ENCODE measurements around the gene LRPAP1.

DNA sequence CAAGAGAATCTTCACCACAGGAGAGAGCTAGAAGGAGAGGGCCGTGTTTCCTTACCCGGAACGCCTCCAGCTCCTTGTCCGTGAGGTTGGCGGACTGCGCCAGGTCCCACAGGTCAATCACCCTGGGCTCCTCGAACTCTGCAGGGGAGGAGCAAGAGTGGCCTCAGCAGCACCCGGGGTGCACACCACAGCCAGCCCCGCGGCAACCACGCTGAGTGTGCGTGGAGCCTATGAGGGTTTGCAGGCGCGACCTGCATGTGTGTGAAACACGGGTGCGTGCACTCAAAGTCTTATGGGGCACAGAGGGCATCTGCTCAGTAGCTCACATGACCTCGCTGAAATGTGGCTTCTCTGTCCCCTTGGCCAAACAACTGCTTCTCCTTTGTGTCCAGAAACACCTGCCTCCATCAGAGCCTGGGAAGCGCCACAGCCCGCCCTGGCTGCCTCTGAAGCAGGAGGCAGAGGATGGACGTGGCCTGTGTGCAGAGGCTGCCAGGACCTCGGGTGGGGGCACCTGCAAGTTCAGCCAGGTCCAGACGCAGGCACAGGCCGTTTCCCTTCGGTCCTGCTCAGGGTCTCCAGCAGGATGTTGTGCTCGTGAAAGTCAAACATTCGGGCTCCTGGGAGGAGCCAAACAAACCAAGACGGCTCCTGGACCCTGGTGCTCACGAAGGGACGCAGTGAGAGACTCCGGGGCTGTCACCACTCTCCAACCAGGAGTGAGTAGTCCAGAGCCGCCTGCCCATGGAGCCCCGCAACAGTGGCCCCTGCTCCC lies 16.0 kb downstream of the LRPAP1 start:
- TF ChIP-seq, protein P1, sequence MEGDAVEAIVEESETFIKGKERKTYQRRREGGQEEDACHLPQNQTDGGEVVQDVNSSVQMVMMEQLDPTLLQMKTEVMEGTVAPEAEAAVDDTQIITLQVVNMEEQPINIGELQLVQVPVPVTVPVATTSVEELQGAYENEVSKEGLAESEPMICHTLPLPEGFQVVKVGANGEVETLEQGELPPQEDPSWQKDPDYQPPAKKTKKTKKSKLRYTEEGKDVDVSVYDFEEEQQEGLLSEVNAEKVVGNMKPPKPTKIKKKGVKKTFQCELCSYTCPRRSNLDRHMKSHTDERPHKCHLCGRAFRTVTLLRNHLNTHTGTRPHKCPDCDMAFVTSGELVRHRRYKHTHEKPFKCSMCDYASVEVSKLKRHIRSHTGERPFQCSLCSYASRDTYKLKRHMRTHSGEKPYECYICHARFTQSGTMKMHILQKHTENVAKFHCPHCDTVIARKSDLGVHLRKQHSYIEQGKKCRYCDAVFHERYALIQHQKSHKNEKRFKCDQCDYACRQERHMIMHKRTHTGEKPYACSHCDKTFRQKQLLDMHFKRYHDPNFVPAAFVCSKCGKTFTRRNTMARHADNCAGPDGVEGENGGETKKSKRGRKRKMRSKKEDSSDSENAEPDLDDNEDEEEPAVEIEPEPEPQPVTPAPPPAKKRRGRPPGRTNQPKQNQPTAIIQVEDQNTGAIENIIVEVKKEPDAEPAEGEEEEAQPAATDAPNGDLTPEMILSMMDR (IDR thresholded peaks at IDR 0.05 in 8 of 11, conservative IDR thresholded peaks at IDR 0.05 in 3 of 11), result no peak
- TF ChIP-seq POLR2A (IDR thresholded peaks at IDR 0.05), result no peak

Data from spleen (tissue), 7 donors.